Testis (tissue), 2 donors: ENCODE data around the gene HERC2.
"Not testable (repeated sequence)": the region's sequence is repeated elsewhere in the genome, so short reads cannot be mapped to it uniquely, and the experiment has no call there.

Experiments used
- CTCF ChIP-seq, 3 experiments: fragments of 450-650 bp in 2 of 3; fragments of 200-600 bp in 1 of 3; sonication (generic) in 1 of 3; IDR thresholded peaks; one replicate each; pipeline ENCODE4 v1.5.1; 2016 to 2019; ENCODE audit warnings: antibody characterized with exemption in 3 of 3, mild to moderate bottlenecking in 2 of 3, moderate library complexity in 1 of 3
- POLR2A ChIP-seq: fragments of 450-650 bp; IDR thresholded peaks from one replicate; pipeline ENCODE4 v1.6.1; 2017; ENCODE audit warnings: antibody characterized with exemption, mild to moderate bottlenecking, moderate library complexity

GRCh38 chr15:28145419-28145818 lies 176.6 kb downstream of the HERC2 start:
- TF ChIP-seq CTCF (IDR thresholded peaks at IDR 0.05); POLR2A: not testable (repeated sequence)
